HFFc6 (cell line): ENCODE measurements around the gene SCFD1. TPM values are rescaled to one million over a fixed set of nuclear protein-coding genes. Genes with fewer than 3 reads are reported as not detected.

Source experiments
- DNase-seq: peaks from one replicate; pipeline ENCODE4 v3.0.0-alpha.2; 2018
- H3K27ac Mint-ChIP-seq: 2 replicates; pipeline ENCODE4 v1.8.0; 2020; ENCODE audit warnings: mild to moderate bottlenecking, mixed read lengths
- H3K27me3 Mint-ChIP-seq: 2 replicates; pipeline ENCODE4 v1.8.0; 2021; ENCODE audit warnings: mild to moderate bottlenecking, moderate library complexity, mixed read lengths; ENCODE audit not compliant: insufficient read depth
- H3K36me3 Mint-ChIP-seq: 2 replicates; pipeline ENCODE4 v1.8.0; 2021; ENCODE audit warnings: low read depth, mixed read lengths
- H3K4me1 Mint-ChIP-seq: 2 replicates; pipeline ENCODE4 v1.8.0; 2020; ENCODE audit warnings: low read depth, mixed read lengths
- H3K4me3 Mint-ChIP-seq: 2 replicates; pipeline ENCODE4 v1.8.0; 2020; ENCODE audit warnings: mild to moderate bottlenecking, moderate library complexity, mixed read lengths
- H3K9me3 Mint-ChIP-seq: 2 replicates; pipeline ENCODE4 v1.8.0; 2020; ENCODE audit warnings: mild to moderate bottlenecking, mixed read lengths
- total RNA-seq, 6 experiments: library from RNA; stranded (reverse); fragmentation: NEBNext Ultra II Directional; extraction: Animal tissue kit (Norgen Biotek cat#: 25700); gene quantifications; 2 replicates in 1 of 6; 3 replicates in 5 of 6; pipeline ENCODE4 v1.2.3, GENCODE V29; 2021
- TF ChIP-seq, protein P1 (sequence below): fragments of 200-600 bp; sonication (generic); IDR thresholded peaks from 2 replicates; pipeline ENCODE4 v1.5.0; 2021; ENCODE audit warnings: antibody characterized with exemption, mild to moderate bottlenecking

The SCFD1 gene
- total RNA-seq, 6 experiments from 2014 or later = 105 to 126 (median 113) TPM

GRCh38 chr14:30648471-30648870, 26.4 kb downstream of the SCFD1 start:
- Mint-ChIP-seq H3K4me3 (no peak overlapping the region), H3K9me3 (peaks cover 14% of the 10 kb centered on the region), H3K4me1 (0 out of 2 replicates have a peak, but pooled peaks cover 5% of the 10 kb centered on the region), H3K36me3 (peaks cover 50% of the 10 kb centered on the region), H3K27ac (no peak overlapping the region), H3K27me3 (no peaks in the 10 kb centered on the region; the same call in 1 of the 2 replicates)
- TF ChIP-seq, protein P1, sequence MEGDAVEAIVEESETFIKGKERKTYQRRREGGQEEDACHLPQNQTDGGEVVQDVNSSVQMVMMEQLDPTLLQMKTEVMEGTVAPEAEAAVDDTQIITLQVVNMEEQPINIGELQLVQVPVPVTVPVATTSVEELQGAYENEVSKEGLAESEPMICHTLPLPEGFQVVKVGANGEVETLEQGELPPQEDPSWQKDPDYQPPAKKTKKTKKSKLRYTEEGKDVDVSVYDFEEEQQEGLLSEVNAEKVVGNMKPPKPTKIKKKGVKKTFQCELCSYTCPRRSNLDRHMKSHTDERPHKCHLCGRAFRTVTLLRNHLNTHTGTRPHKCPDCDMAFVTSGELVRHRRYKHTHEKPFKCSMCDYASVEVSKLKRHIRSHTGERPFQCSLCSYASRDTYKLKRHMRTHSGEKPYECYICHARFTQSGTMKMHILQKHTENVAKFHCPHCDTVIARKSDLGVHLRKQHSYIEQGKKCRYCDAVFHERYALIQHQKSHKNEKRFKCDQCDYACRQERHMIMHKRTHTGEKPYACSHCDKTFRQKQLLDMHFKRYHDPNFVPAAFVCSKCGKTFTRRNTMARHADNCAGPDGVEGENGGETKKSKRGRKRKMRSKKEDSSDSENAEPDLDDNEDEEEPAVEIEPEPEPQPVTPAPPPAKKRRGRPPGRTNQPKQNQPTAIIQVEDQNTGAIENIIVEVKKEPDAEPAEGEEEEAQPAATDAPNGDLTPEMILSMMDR = no peak
- DNase-seq = no peak

DNA sequence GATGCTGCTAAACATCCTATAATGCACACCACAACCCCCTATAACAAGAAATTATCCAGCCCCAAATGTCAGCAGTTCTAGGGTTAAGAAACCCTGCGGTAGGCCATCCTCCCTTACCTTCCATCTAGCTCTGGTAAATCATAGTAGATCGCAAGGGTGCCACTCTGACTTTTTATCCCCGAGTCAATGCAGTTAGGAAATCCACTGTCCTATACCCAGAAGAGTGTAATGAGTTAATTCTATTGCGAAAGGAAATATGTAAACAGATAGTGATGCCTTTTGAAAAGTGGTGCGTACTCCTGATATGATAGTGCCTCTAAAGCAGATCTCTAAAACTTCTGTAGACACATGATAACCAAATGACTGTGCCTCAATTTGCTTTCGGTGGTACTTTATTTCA, 29.8 kb downstream of the SCFD1 start:
- Mint-ChIP-seq H3K27ac (no peak overlapping the region), H3K36me3 (peaks cover 20% of the 10 kb centered on the region), H3K4me3 (no peak overlapping the region), H3K27me3 (no peaks in the 10 kb centered on the region; the same call in 1 of the 2 replicates), H3K9me3 (no peaks in the 10 kb centered on the region), H3K4me1 (0 out of 2 replicates have a peak, but pooled peaks cover 5% of the 10 kb centered on the region)
- DNase-seq = no peak
- TF ChIP-seq, protein P1 = no peak

DNA sequence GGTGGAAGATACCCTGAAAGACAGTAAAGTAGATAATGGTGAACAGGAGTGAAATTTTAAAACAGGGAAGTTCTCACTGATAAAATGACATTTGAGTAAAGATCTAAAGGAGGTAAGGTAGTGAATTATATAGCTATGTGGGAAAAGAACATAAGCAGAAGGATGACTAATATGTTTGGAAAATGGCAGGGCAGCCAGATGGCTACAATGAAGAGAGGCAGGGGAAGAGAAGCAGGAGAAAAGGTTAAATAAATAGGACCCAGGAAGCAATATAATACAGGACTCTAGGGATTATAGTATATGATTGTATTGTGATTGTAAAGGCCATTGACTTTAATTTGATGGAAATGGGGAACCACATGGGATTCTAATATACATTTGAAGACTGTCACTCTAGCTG, 33.0 kb downstream of the SCFD1 start:
- TF ChIP-seq, protein P1 = no peak
- Mint-ChIP-seq H3K9me3 (no peaks in the 10 kb centered on the region), H3K27ac (no peak overlapping the region), H3K36me3 (peaks cover 23% of the 10 kb centered on the region), H3K4me1 (no peaks in the 10 kb centered on the region), H3K4me3 (no peak overlapping the region), H3K27me3 (no peaks in the 10 kb centered on the region; the same call in 1 of the 2 replicates)
- no peak for DNase-seq

- no peak for DNase-seq
- peaks cover 24% of the 10 kb centered on the region for H3K36me3 Mint-ChIP-seq
- H3K4me3 Mint-ChIP-seq = no peak overlapping the region
- no peaks in the 10 kb centered on the region; the same call in 1 of the 2 replicates for H3K27me3 Mint-ChIP-seq
- TF ChIP-seq, protein P1 = no peak
- H3K4me1 Mint-ChIP-seq = no peaks in the 10 kb centered on the region
- no peak overlapping the region for H3K27ac Mint-ChIP-seq
- no peaks in the 10 kb centered on the region for H3K9me3 Mint-ChIP-seq
Measured at GRCh38 chr14:30655658-30656057, 33.5 kb downstream of the SCFD1 start.

DNA sequence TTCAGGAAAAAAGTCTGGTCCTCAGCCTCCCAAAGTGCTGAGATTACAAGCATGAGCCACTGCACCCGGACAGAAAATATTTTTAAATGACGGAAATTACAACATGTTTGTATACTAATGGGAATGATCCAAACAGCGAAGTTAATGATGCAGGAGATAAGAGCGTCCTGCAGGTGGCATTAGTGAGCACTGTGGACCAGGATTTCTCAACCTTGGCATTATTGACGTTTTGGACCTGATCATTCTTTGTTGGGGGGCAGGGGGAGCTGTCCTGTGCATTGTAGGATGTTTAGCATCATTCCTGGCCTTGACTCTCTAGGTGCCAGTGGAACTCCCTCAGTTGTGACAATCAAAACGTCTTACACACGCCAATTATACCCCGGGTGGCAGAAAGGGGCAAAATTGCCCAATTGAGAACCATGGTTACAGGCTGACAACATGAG, 34.1 kb downstream of the SCFD1 start:
- H3K27me3 Mint-ChIP-seq = no peaks in the 10 kb centered on the region; the same call in 1 of the 2 replicates
- no peaks in the 10 kb centered on the region for H3K9me3 Mint-ChIP-seq
- H3K36me3 Mint-ChIP-seq = peaks cover 22% of the 10 kb centered on the region
- no peak overlapping the region for H3K27ac Mint-ChIP-seq
- H3K4me1 Mint-ChIP-seq = no peaks in the 10 kb centered on the region
- peak; percentile 38 for DNase-seq
- TF ChIP-seq, protein P1 = peak; percentile 83
- H3K4me3 Mint-ChIP-seq = no peak overlapping the region
